Liver (tissue), 9 donors: Measurements from ENCODE around the gene PALLD. TPM values are rescaled to one million over a fixed set of nuclear protein-coding genes. Genes with fewer than 3 reads are reported as not detected.

Experiments used
- DNase-seq: peaks from one replicate; pipeline ENCODE4 v3.0.0-alpha.2; 2017; ENCODE audit warnings: low spot score
- H3K27ac ChIP-seq, 2 donors: one replicate each; pipeline ENCODE4 v1.7.0; 2013; ENCODE audit warnings: inconsistent platforms in 2 of 2, low read length in 2 of 2, control low read depth in 1 of 2, low read depth in 1 of 2, mild to moderate bottlenecking in 1 of 2
- H3K27me3 ChIP-seq, 4 donors: one replicate each; pipeline versions ENCODE4 v1.6.1 to v1.7.0; 2013; ENCODE audit warnings: low read length in 3 of 4, inconsistent platforms in 1 of 4, mild to moderate bottlenecking in 1 of 4, moderate library complexity in 1 of 4; ENCODE audit not compliant: control insufficient read depth in 4 of 4, insufficient read depth in 4 of 4
- H3K36me3 ChIP-seq, 4 donors: one replicate each; pipeline versions ENCODE4 v1.6.1 to v1.7.0; 2013; ENCODE audit warnings: low read length in 3 of 4, mild to moderate bottlenecking in 3 of 4, low read depth in 1 of 4, moderate library complexity in 1 of 4; ENCODE audit not compliant: control insufficient read depth in 4 of 4, insufficient read depth in 3 of 4
- H3K4me1 ChIP-seq, 4 donors: one replicate each; pipeline versions ENCODE4 v1.6.1 to v1.7.0; 2013; ENCODE audit warnings: low read length in 3 of 4, mild to moderate bottlenecking in 3 of 4, moderate library complexity in 1 of 4; ENCODE audit not compliant: control insufficient read depth in 4 of 4, insufficient read depth in 4 of 4
- H3K4me3 ChIP-seq, 3 donors: one replicate each; pipeline versions ENCODE4 v1.6.1 to v1.7.0; 2013; ENCODE audit warnings: low read length in 3 of 3, control low read depth in 1 of 3, low read depth in 1 of 3, mild to moderate bottlenecking in 1 of 3
- H3K9ac ChIP-seq, 2 donors: one replicate each; pipeline ENCODE4 v1.7.0; 2013; ENCODE audit warnings: low read length in 2 of 2, mild to moderate bottlenecking in 2 of 2, moderate library complexity in 2 of 2, control low read depth in 1 of 2, low read depth in 1 of 2
- H3K9me3 ChIP-seq, 4 donors: one replicate each; pipeline versions ENCODE4 v1.6.1 to v1.7.0; 2013; ENCODE audit warnings: low read length in 3 of 4; ENCODE audit not compliant: control insufficient read depth in 4 of 4
- ATF3 ChIP-seq: IDR thresholded peaks from 2 replicates; pipeline ENCODE4 v1.6.1; 2016; ENCODE audit warnings: antibody characterized with exemption
- CTCF ChIP-seq: fragments of 150-350 bp; IDR thresholded peaks from 2 replicates; pipeline ENCODE4 v1.5.1; 2017; ENCODE audit warnings: improper control_type of control experiment, low read depth, low read length; ENCODE audit not compliant: missing input control
- EGR1 ChIP-seq, 2 donors: IDR thresholded peaks; 2 replicates each; pipeline ENCODE4 v1.6.1; 2016 to 2018; ENCODE audit warnings: antibody characterized with exemption in 2 of 2, low read depth in 2 of 2
- FOXA1 ChIP-seq: IDR thresholded peaks from 2 replicates; pipeline ENCODE4 v1.6.1; 2016; ENCODE audit warnings: antibody characterized with exemption
- FOXA2 ChIP-seq: IDR thresholded peaks from 2 replicates; pipeline ENCODE4 v1.6.1; 2016; ENCODE audit warnings: antibody characterized with exemption
- GABPA ChIP-seq, 2 donors: IDR thresholded peaks in 1 of 2; conservative IDR thresholded peaks in 1 of 2; 2 replicates each; pipeline ENCODE4 v1.6.1; 2016; ENCODE audit warnings: antibody characterized with exemption in 2 of 2, mild to moderate bottlenecking in 1 of 2, moderate library complexity in 1 of 2
- HNF4A ChIP-seq, 2 donors: conservative IDR thresholded peaks; 2 replicates each; pipeline ENCODE4 v1.6.1; 2016; ENCODE audit warnings: antibody characterized with exemption in 2 of 2, mild to moderate bottlenecking in 2 of 2
- HNF4G ChIP-seq: IDR thresholded peaks from 2 replicates; pipeline ENCODE4 v1.6.1; 2016; ENCODE audit warnings: antibody characterized with exemption
- JUND ChIP-seq, 2 donors: IDR thresholded peaks; 2 replicates each; pipeline ENCODE4 v1.6.1; 2016; ENCODE audit warnings: antibody characterized with exemption in 2 of 2
- NR2F2 ChIP-seq: IDR thresholded peaks from 2 replicates; pipeline ENCODE4 v1.6.1; 2016; ENCODE audit warnings: antibody characterized with exemption
- RAD21 ChIP-seq, 2 donors: IDR thresholded peaks; 2 replicates each; pipeline ENCODE4 v1.6.1; 2016; ENCODE audit warnings: antibody characterized with exemption in 2 of 2, mild to moderate bottlenecking in 2 of 2
- REST ChIP-seq: IDR thresholded peaks from 2 replicates; pipeline ENCODE4 v1.6.1; 2016; ENCODE audit warnings: antibody characterized with exemption, mild to moderate bottlenecking
- RXRA ChIP-seq, 2 donors: IDR thresholded peaks; 2 replicates each; pipeline ENCODE4 v1.6.1; 2017 to 2018; ENCODE audit warnings: antibody characterized with exemption in 2 of 2, mild to moderate bottlenecking in 1 of 2
- SP1 ChIP-seq: IDR thresholded peaks from 2 replicates; pipeline ENCODE4 v1.6.1; 2018; ENCODE audit warnings: antibody characterized with exemption, mild to moderate bottlenecking
- TAF1 ChIP-seq: conservative IDR thresholded peaks from 2 replicates; pipeline ENCODE4 v1.6.1; 2016; ENCODE audit warnings: antibody characterized with exemption, mild to moderate bottlenecking
- YY1 ChIP-seq: IDR thresholded peaks from 2 replicates; pipeline ENCODE4 v1.6.1; 2016; ENCODE audit warnings: antibody characterized with exemption, mild to moderate bottlenecking
- ZBTB33 ChIP-seq: IDR thresholded peaks from 2 replicates; pipeline ENCODE4 v1.6.1; 2016; ENCODE audit warnings: antibody characterized with exemption
- WGBS: extraction: QIAGEN DNeasy Blood & Tissue Kit; methylation state at CpG from one replicate; pipeline ENCODE4 v1.1.7; 2013; 5-methylcytosine and 5-hydroxymethylcytosine counted together
- polyA plus RNA-seq, 2 donors: library from polyadenylated mRNA; stranded (reverse) in 1 of 2; unstranded in 1 of 2; fragments of 200-250 nt in 1 of 2; fragments of >200 nt in 1 of 2; fragmentation: Nextera tagmentation in 1 of 2; extraction: Ambion mirVana in 1 of 2; gene quantifications; one replicate each; pipeline versions ENCODE4 v1.2.1 to v1.2.3, GENCODE V29; 2013 to 2015
- total RNA-seq, 2 donors: library from RNA; depleted of rRNA; stranded (reverse); fragments of >200 nt; gene quantifications; one replicate each; pipeline ENCODE4 v1.2.3, GENCODE V29; 2014
- donor health status: healthy.
- donor health status: healthy.
- donor health status: healthy.
- donor health status: healthy.
- donor health status: healthy.

The PALLD gene
- total and polyA plus RNA-seq, 4 donors = 9.0 to 26.3 (median 14.7) TPM

GRCh38 chr4:168614281-168615057 is 117.6 kb downstream of the PALLD start:
- no peak overlapping the region for H3K27ac ChIP-seq
- H3K27me3 ChIP-seq = no peaks in the 10 kb centered on the region
- TF ChIP-seq RAD21 (IDR thresholded peaks at IDR 0.05) (no peak), NR2F2 (no peak), RXRA (IDR thresholded peaks at IDR 0.05) (no peak), FOXA1 (no peak), ZBTB33 (no peak), GABPA (IDR thresholded peaks at IDR 0.05 in 1 of 2, conservative IDR thresholded peaks at IDR 0.05 in 1 of 2) (no peak), EGR1 (IDR thresholded peaks at IDR 0.05; ENCODE audit: low read depth in 2 of 2) (no peak), TAF1 (no peak), FOXA2 (no peak), REST (no peak), HNF4A (conservative IDR thresholded peaks at IDR 0.05) (no peak), YY1 (no peak)
- 91% methylated on average over 4 of the region's 4 CpGs for WGBS
- H3K36me3 ChIP-seq = no peaks in the 10 kb centered on the region
- H3K9ac ChIP-seq = no peak overlapping the region
- no peaks in the 10 kb centered on the region for H3K9me3 ChIP-seq
- no peak overlapping the region for H3K4me3 ChIP-seq
- H3K4me1 ChIP-seq = no peaks in the 10 kb centered on the region
- DNase-seq = no peak

GRCh38 chr4:168615294-168616065 is 118.6 kb downstream of the PALLD start:
- no peak for DNase-seq
- H3K4me1 ChIP-seq = no peaks in the 10 kb centered on the region
- 60% methylated on average over 5 of the region's 5 CpGs for WGBS
- H3K4me3 ChIP-seq = no peak overlapping the region
- H3K36me3 ChIP-seq = no peaks in the 10 kb centered on the region
- H3K9ac ChIP-seq = no peak overlapping the region
- no peaks in the 10 kb centered on the region for H3K9me3 ChIP-seq
- no peaks in the 10 kb centered on the region for H3K27me3 ChIP-seq
- H3K27ac ChIP-seq = no peak overlapping the region
- TF ChIP-seq CTCF (no peak), FOXA2 (no peak), TAF1 (no peak), NR2F2 (no peak), HNF4A (conservative IDR thresholded peaks at IDR 0.05) (no peak), JUND (IDR thresholded peaks at IDR 0.05) (no peak), REST (no peak), RAD21 (IDR thresholded peaks at IDR 0.05) (no peak), ATF3 (no peak), SP1 (no peak), HNF4G (no peak)
